AG08395 (cell line): Measurements from ENCODE around the gene ADA.
"Not testable (repeated sequence)": the region's sequence is repeated elsewhere in the genome, so short reads cannot be mapped to it uniquely, and the experiment has no call there.

Source experiments
- DNase-seq: peaks from one replicate; pipeline ENCODE4 v3.0.0; 2012; ENCODE audit warnings: mixed read lengths, low spot score

ADA gene

DNA sequence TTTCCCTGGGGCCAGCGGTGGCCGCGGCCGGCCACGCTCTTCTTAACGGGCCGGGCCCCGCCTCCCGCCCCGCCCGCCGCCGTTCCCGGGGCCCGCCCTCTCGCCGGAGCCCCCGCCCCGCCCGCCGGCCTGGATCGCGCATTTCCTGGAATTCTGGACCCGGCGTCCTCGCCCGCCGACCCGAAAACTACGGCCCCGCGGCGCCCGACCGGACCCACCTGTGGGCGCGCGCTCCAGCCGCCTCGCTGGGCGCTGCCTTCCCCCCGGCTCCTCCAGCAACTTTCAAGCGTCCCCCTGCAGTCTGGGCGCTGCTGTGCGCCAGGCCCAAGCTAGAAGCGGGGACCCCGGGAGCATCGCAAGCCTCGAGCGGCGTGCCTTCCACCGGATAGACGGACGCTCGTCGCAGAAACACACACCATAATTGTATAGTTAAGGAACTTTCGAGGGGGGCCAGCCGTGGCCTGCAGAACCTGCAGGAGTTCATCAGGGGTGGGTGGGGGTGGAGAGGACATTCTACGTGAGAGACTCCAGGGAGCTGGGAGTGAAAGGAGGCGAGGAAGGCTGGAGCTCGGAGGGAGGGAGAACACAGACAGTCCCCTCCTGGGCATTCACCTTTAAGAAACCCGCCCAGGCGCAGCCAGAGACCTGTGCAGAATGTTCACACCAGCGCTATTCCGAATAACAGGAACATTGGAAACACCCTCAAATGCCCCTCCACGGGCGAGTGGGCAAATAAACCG lies at the start of gene ADA:
ADA (minus strand) TSS at position 16 of the 740 bp plus-strand sequence. CDS start 92 bp downstream, outside the sequence.
- DNase-seq = peak; percentile 73

DNA sequence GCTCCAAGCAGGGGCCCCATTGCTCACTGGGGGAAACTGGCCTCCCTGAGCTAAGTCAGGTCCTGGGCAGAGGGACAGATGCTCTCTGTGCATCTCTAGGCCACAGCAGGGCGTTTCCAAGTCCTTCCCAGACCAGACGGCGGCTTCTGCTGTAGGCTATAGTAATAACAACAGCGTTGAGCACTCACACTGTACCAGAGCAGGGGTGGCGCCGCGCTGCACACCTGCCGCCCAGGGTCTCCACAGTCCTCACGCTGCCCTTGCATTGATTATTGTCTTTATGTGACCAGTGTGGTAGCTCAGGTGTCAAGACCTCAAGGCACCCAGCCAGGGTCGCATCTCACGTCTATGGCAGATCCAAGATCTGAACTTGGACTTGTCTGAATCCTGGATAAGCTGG lies 48.8 kb upstream of the ADA start:
- DNase-seq = no peak

DNA sequence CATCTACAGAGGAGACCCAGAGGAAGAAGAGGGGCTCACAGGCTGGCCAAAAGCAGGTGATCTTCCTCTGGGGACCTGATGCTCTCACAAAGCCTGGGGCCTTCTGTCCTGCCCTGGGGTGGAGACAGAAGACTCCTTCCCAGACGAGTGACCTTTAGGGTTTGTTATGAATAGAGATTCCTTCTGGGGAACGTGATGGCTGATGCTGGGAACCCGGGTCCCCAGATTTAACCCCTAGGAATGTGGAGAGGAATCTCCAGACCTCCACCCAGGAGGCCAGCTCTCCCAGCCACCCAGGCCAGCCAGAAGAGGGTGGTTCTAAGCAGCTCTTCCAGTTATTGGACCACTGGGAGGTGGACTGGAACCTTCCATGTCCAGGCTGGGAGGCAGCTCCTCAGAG lies 46.9 kb upstream of the ADA start:
- no peak for DNase-seq

DNA sequence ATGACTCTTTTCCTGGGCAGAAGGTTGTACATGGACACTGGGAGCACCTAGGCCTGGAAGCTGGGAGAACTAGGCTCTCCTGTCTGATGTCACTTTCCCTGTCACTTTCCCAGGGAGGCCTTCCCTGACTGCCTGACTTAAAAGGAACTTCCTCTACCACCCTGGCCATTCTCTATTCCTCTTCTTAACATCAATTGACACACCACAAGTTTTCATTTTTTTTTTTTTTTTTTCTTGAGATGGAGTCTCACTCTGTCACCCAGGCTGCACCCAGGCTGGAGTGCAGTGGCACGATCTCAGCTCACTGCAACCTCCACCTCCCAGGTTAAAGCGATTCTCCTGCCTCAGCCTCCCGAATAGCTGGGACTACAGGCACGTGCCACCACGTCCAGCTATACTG lies 45.5 kb upstream of the ADA start:
- not testable (repeated sequence) for DNase-seq

DNA sequence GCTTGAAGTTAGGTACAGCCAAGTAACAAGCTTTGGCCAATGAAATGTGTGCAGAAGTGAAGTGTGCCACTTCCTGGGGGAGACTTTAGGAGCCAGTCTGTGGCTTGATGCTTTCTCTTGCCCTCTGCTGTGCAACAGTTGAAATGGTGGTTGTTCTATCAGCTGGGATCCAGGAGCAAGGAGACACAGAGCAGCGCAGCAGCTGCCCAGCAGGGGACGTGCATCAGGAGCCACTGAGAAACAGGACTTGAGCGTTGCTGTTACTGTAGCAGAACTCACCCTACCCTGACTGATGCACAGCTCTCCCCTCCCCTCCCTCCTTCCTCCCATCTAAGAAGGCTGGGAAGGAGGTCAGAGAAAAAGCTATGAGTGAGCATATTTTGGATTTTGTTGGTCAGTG lies 44.8 kb upstream of the ADA start:
- no peak for DNase-seq

DNA sequence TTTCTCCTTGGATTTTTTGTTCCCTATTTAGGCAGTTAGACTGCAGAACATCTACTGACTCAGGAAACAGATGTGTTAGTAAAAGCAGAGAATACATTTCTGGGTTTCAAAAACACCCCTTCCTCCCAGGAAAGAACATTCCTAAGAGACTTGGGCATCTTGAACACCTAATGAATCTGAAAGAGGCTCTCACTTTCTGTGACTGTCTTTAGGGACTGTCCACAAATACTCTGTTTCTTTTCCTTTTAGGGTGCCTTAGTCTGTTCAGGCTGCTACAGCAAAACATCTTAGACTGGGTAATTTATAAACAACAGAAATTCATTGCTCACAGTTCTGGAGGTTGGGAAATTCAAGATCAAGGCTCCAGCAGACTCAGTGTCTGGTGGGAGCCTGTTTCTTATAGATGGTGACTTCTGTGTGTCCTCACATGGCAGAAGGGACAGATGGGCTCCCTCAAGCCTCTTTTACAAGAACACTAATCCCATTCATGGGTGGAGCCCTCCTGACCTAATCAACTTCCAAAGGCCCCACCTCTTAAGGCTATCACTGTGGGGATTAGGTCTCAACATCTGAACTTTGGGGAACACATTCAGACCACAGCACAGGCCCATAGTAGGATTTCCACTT lies 44.3 kb upstream of the ADA start:
- DNase-seq = peak; percentile 44

DNA sequence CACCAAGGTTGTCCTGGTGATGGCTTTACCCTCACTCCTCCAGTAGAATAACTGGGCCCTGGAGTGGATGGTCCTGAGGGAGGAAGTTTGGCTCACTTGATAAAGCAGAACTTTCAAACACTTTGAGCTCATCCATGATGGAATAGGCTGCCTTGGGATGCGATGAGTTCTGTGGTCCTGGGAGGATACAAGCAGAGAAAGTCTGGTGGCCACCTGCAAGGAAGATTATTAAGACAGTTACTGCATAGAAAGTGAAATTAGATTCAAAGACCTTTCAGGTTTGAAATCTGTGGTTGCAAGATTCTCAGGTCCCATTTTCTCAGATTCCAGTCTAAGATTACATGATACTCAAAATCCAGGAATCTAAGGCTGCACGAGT lies 43.8 kb upstream of the ADA start:
- DNase-seq = no peak

DNA sequence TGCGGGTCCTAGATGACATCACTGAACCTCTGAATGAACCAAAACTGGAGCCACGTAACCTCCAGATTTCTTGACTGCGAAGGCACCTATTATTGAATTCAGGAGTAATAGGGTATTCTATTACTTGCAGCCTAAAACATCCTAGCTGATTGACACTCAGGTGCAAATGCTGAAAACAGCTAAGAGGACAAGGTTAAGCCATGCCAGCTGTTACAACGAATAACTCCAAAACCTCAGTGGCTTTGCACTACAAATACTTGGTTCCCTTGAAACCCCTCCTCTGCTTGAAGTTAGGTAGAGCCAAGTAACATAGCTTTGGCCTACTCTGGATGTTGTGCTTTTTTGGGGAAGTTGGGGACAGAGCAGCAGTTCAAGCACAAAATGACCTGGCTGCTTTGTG lies 42.7 kb upstream of the ADA start:
- no peak for DNase-seq

DNA sequence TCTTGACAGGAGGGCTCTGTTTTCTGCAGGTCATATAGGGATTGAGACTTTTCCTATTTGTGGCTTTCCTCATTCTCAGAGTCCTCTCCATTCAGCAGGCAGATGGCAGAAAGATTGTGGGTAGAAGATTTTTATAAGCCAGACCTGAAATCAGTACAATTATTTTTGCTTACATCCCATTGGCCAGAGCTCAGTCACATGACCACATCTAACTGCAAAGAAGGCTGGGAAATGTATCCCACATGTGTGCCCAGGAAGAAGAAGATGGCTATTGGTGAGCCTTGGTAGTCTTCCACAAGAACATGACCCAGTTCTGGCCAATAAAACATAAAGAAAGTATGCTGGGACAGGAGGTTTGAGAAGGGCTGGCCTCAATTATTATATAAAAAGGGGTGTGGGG lies 42.1 kb upstream of the ADA start:
- no peak for DNase-seq

DNA sequence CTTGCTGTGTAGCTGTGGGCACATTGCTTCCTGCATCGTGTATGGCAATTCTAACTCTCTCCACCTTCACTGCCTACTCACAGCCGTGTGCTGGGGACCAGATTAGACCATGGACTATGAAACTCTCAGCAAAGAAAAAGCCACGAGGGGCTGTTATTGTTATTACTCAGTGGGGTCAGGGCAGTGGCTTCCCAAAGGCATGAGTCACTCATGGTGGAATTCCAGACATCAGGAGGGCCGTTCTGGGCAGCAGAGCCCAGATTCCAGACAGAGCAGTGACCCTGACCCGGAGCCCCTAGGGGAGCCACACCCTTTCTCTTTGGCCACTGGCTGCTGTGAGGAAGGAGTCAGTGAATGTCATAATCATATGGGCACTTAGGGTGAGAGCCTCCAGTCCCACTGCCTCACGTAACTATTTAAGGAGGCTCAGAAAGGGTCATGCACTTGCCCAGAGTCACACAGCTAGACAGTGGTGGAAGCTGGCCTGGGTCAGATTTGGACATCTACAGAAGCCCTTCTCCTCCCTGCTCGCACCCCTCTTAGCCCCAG lies 41.5 kb upstream of the ADA start:
- peak; percentile 95 for DNase-seq

DNA sequence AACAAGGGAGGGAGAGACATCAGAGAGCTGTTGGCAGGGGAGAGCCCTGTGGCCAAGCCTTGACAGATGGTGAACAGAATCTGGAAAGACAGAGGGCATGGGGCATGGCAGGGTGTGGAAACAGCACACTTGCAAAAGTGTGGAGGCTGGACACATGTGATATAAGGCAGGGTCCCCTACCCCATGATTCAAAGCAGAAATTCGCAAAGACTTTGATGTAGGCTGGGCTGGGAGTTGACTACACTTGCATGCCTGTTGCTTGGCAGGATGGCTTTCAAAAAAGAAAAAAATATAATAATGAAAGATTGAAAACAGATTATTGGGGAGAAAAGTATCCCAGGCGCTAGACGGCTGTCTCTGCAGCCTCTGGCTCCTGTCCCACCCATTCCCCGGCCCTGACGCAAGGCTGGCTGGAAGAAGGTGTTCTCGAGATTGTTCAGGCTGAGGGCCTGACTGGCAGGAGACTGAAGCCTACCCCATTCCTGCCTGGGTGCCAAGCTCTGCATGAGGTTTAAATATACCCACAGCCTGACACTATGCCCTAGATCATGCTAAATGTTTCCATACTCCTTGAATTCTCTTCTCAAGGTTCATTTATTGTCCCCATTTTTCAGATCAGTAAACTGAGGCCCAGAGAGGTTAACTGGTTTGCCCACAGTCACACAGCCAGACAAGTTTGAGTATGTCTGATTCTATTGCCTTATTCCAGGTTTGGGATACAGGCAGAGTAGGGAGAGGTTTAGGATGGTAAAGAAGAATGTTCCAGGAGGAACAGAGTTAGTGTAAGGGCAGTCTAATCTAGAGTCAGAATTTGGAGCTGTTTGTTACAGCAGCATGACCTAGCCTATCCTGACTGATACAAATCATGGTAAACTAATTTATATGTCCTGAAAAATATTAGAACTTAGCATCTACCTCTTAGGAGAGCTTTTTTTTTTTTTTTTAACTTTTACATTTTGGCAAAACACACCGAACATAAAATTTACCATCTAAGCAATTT lies 40.2 kb upstream of the ADA start:
- peak; percentile 68 for DNase-seq

DNA sequence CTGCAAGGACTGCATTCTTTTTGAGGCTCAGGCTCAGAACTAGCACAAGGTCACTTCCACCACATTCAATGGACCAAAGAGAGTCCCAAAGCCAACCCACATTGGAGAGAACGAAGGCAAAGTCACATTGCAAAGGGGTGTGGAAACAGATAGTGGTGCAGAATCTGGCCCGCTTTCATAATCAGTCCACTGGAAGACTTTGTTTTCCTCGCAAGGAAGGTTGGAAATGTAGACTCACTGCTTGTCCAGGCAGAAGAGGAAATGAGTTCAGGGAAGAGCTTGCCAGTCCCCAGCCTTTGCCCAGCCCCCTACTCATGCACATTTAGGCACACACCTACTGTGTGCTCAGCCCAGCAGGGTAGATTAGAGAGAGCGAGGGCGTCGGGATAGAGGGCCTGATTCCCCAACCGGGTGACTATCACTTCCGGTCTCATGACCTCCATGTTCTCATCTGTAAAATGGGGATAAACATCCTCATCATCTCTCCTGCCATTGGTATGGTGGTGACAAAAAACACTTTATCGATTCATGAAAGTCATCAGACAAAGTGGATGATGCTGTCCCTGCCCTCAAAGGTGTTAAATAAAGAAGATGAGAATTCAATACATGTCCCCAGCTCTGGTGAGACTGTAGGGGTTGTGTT lies 39.4 kb upstream of the ADA start:
- no peak for DNase-seq

DNA sequence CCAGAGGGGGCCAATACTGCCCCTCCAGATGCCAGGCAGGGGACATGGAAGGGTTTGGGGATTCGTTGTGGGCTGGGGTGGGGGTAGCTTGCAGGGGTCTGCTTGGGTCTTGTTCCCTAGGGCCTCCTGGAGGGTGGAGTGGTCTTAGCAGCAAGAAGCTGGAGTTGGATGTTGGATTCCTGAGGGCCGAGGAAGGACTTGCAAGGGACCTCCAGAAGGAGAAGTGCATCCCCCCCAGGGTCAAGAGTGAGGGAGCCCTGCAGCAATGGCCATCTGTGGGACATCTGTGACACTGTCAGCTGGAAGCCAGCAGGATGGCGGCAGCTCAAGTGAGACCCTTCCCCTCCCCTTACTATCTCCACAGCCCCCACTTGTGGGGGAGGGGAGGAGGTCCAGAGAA lies 38.3 kb upstream of the ADA start:
- no peak for DNase-seq

DNA sequence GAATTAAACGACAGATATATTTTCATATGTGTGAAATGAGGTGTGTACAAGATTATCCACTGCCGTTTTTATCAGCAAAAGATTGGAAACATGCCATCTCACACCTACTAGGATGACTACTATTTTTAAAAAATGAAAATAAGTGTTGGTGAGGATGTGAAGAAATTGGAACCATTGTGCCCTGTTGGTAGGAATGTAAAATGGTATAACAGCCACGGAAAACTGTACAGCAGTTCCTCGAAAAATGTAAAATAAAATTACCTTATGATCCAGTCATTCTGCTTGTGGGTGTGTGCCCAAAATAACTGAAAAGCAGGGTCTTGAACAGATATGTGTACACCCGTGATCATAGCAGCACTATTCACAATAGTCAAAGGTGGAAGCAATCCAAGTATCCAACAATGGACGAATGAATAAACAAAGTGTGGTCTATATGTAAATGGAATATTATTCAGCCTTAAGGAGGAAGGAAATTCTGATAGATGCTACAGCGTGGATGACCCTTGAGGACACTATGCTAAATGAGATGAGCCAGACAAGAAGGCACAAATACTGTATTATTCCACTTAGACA lies 36.6 kb upstream of the ADA start:
- no peak for DNase-seq

DNA sequence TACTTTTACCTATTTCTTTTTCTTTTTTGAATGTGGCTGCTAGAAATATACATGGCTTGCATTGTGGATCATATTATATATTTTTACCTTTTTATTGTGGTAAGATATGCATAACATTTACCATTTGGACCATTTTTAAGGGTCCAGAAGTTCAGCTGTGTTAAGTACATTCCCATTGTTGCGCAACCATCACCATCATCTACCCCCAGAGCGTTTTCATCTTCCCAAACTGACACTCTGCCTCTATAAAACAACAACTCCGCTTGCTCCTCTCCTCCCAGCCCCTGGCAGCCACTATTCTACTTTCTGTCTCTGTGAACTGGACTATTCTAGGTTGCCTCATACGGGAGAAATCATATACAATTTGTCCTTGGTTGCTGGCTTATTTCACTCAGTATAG lies 35.4 kb upstream of the ADA start:
- no peak for DNase-seq

DNA sequence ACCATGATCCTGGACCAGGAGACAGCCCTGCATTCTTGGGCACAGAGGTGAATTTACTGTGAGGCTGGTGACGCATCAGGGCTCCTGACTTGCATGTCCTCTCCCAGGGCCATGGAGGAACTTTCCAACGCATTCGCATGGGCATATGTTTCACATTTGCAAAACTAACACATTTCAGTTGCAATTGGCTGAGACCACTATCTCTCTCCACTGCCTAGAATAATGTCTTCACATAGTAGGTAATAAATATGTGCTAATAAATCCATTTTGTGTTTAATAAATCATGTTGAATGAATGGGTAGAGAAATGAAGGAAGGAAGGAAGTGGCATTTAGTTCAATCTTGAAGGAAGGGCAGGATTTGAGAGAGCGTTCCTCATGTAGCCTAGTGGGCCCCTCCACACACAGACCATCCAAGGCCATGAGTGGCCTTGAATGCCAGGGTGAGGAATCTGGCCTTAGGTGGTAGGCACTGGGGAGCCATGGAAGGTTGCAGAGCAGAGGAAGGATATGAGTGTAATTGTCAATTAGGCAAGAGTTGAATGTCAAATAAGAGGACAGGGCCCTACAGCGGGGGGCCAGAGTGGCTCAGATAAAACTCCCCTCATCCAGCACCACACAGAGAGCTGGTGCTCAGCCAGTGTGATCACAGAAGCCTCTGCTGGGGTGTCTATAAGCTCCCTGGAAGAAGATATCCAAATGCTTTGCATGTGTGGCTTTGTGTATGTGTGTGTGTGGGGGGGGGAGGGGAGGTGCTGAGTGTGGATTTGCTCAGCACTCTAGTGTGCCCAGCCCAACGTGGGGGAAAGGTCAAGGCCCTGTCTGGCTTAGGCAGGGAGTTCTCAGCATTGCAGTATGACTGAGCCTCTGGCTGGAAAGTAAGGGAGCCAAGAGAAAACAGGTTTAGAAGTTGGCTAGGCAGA lies 32.8 kb upstream of the ADA start:
- no peak for DNase-seq

DNA sequence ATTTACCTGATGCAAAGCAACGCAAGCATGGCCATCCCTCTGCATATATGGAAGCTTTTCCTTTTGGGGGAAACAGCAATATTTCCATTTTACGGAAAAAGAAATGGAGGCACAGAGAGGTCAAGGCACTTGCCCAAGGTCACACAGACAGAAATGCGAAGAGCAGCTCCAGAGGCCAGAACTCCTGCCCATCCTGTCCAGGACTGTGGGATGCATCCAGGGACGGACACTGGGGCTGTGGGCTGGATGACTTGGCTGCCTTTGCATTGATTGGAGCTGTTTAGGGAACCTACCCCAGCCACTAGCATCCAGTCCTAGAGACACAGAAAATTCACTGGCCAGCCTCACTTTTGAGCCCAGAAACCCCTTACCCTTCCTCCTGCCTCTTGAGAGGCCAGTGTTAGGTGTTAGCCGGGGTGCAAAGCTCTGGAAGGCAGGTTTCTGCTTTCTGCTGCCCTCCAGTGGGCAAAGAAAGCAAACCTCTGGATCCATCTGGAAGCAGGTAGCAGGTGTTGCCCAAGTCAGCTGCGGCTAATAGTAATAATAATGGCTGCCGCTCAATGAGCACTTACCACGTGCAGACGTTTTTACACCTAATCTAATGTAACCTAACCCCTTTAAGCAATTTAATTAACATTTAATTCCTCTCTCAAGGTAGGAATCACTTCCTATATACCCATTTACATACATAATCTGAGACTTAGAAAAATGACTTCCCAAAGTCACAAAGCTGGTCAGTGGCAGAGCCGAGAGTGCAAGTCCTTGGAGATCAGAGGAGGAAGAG lies 32.0 kb upstream of the ADA start:
- DNase-seq = peak; percentile 71

DNA sequence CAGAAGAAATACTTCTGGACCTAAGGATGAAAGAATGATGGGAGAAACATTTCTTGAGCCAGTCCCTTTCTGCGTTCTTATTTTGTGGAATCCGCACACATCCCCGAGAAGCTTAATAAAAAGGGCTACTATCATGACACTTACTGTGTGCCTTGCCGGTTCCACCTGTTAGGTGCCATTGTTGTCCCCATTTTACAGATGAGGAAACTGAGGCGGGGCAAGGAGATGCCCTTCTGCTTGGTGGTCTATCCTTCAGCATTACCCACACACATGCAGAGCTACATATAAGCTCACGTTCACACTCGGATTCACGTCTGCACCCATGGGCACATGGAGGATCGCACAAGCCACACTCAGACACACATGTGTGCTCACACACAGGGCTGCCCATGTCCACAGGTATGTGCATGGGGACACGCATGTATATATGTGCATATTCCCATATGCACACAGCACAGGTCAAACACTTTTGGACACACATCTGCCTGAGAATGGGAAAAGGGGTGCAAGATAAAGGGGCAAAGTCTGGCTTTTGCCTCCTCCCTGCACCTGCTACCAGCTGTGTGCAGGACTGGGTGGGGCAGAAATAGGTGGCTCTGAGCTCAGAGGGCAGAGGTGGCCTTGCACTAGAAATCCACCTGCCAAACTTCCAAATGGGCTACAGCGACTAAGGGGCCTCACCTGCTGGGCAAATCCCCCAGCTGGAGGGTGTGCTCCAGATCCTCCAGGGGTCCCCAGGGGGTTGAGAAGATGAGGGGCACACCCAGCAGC lies 30.5 kb upstream of the ADA start:
- DNase-seq = no peak
